K562 (cell line): ENCODE data around the gene ZFP69. TPM values are rescaled to one million over a fixed set of nuclear protein-coding genes. Genes with fewer than 3 reads are reported as not detected.

Experiments
- ATAC-seq: fragments of 200-7000 bp; cut with Tn5 transposase; 3 replicates; pipeline ENCODE4 v1.9.1; 2020; ENCODE audit warnings: moderate library complexity
- BruUV-seq: library from RNA; stranded (reverse); fragments of 400-500 nt; replicated peaks from 2 replicates; lab custom pipeline; 2021; lab: Mats Ljungman, UMichigan
- CTCF ChIA-PET: fragments of 300-600 bp; formaldehyde crosslinking; extraction: SDS; loops from one replicate; lab custom pipeline; 2021; ENCODE audit warnings: low intra/inter-chr PET ratio; lab: Yijun Ruan, JAX
- POLR2A ChIA-PET: fragments of 300-600, 350-650 bp; sonication (Branson Sonifier 250); formaldehyde crosslinking; extraction: SDS; loops from one replicate; lab custom pipeline; 2021; ENCODE audit warnings: antibody characterized with exemption, inconsistent platforms; lab: Yijun Ruan, JAX
- DNase-seq, 4 experiments: peaks; one replicate each; pipeline versions ENCODE4 v3.0.0 to v3.0.0-alpha.2; 2011 to 2018; ENCODE audit warnings: low spot score in 3 of 4, mixed read lengths in 3 of 4; ENCODE audit errors: extremely low read depth in 1 of 4
- FAIRE-seq: peaks from 2 replicates; lab custom pipeline; 2011; peaks lifted over from hg19 to GRCh38; lab: Jason Lieb, UNC
- H2AFZ ChIP-seq: 2 replicates; pipeline ENCODE4 v1.6.0; 2011; ENCODE audit warnings: low read depth, low read length, control low read depth, inconsistent platforms
- H3K27ac ChIP-seq: fragments of 200-600 bp; 3 replicates; pipeline ENCODE4 v1.8.0; 2011; ENCODE audit warnings: low read depth, mild to moderate bottlenecking, control low read depth, inconsistent platforms, low read length, moderate library complexity, mixed read lengths; ENCODE audit errors: extremely low read depth
- H3K27me3 ChIP-seq, 2 experiments: fragments of 300-600 bp in 1 of 2; 2 replicates in 1 of 2; 3 replicates in 1 of 2; pipeline versions ENCODE4 v1.6.0 to v1.8.0; 2011; ENCODE audit warnings: inconsistent platforms in 2 of 2, low read length in 2 of 2, mild to moderate bottlenecking in 1 of 2, mixed read lengths in 1 of 2, moderate library complexity in 1 of 2; ENCODE audit not compliant: control insufficient read depth in 2 of 2, insufficient read depth in 2 of 2
- H3K36me3 ChIP-seq: fragments of 300-600 bp; 3 replicates; pipeline ENCODE4 v1.8.0; 2011; ENCODE audit warnings: mild to moderate bottlenecking, low read length, inconsistent platforms; ENCODE audit not compliant: control insufficient read depth, insufficient read depth
- H3K4me1 ChIP-seq, 2 experiments: fragments of 200-600 bp in 1 of 2; replicated peaks in 1 of 2; 2 replicates in 1 of 2; 3 replicates in 1 of 2; pipeline versions ENCODE4 v1.5.1 to v1.8.0; 2011; ENCODE audit warnings: inconsistent platforms in 2 of 2, low read length in 2 of 2, mild to moderate bottlenecking in 1 of 2, mixed read lengths in 1 of 2, moderate library complexity in 1 of 2; ENCODE audit not compliant: control insufficient read depth in 2 of 2, insufficient read depth in 2 of 2
- H3K4me2 ChIP-seq: 2 replicates; pipeline ENCODE4 v1.6.1; 2011; ENCODE audit warnings: low read length, control low read depth, inconsistent platforms, mixed read lengths; ENCODE audit not compliant: insufficient read depth
- H3K4me3 ChIP-seq: fragments of 200-600 bp; sonication (generic), shearing (Covaris generic); 2 replicates; pipeline ENCODE4 v1.5.1; 2016; ENCODE audit warnings: control low read depth, inconsistent platforms
- H3K79me2 ChIP-seq: fragments of 200-600 bp; 3 replicates; pipeline ENCODE4 v1.8.0; 2011; ENCODE audit warnings: low read length, inconsistent platforms; ENCODE audit not compliant: control insufficient read depth, insufficient read depth
- H3K9ac ChIP-seq, 2 experiments: 2 replicates each; pipeline versions ENCODE4 v1.6.0 to v1.6.1; 2011; ENCODE audit warnings: low read depth in 2 of 2, low read length in 2 of 2, control low read depth in 1 of 2, inconsistent platforms in 1 of 2, mild to moderate bottlenecking in 1 of 2, mixed read lengths in 1 of 2; ENCODE audit not compliant: insufficient read depth in 1 of 2
- H3K9me1 ChIP-seq: one replicate; pipeline ENCODE4 v1.6.0; 2011; ENCODE audit warnings: inconsistent platforms, mild to moderate bottlenecking, low read length, moderate library complexity; ENCODE audit not compliant: control insufficient read depth, insufficient read depth
- H3K9me3 ChIP-seq: replicated peaks from 2 replicates; pipeline ENCODE4 v1.5.1; 2011; ENCODE audit warnings: low read depth, low read length, inconsistent platforms; ENCODE audit not compliant: control insufficient read depth, insufficient read depth
- H4K20me1 ChIP-seq: replicated peaks from 2 replicates; pipeline ENCODE4 v1.6.1; 2011; ENCODE audit warnings: low read length, inconsistent platforms, mixed read lengths; ENCODE audit not compliant: control insufficient read depth, insufficient read depth
- BCL6 ChIP-seq: fragments of 250-450 bp; sonication (Bioruptor Pico); IDR thresholded peaks from 2 replicates; pipeline ENCODE4 v1.4.0; 2020
- BCOR ChIP-seq: fragments of 450-650 bp; IDR thresholded peaks from 2 replicates; pipeline ENCODE4 v1.6.1; 2016
- CTBP1 ChIP-seq: fragments of 450-650 bp; IDR thresholded peaks from 2 replicates; pipeline ENCODE4 v1.6.1; 2016; ENCODE audit warnings: borderline replicate concordance
- ETV5 ChIP-seq: sonication (generic); formaldehyde crosslinking; IDR thresholded peaks from 2 replicates; pipeline ENCODE4 v1.4.0; 2020; ENCODE audit warnings: low read depth, mild to moderate bottlenecking, missing genetic modification reagents
- FUS ChIP-seq: fragments of 200-400 bp; formaldehyde crosslinking; optimal IDR thresholded peaks from 2 replicates; pipeline ENCODE3; 2017; ENCODE audit warnings: low read depth, low read length
- MEF2D ChIP-seq: conservative IDR thresholded peaks from 2 replicates; pipeline ENCODE4 v1.6.1; 2016; ENCODE audit warnings: low read depth, missing genetic modification characterization, missing compliant biosample characterization
- PHB2 ChIP-seq: fragments of 450-650 bp; IDR thresholded peaks from 2 replicates; pipeline ENCODE4 v1.6.1; 2017; ENCODE audit warnings: low read depth
- PKNOX1 ChIP-seq: fragments of 450-650 bp; IDR thresholded peaks from 2 replicates; pipeline ENCODE4 v1.6.1; 2016
- SMARCE1 ChIP-seq: fragments of 450-650 bp; IDR thresholded peaks from 2 replicates; pipeline ENCODE4 v1.7.1; 2016; ENCODE audit warnings: mild to moderate bottlenecking
- TEAD1 ChIP-seq, 2 experiments: fragments of 450-650 bp in 1 of 2; sonication (generic) in 1 of 2; formaldehyde crosslinking; IDR thresholded peaks; 2 replicates each; pipeline versions ENCODE4 v1.4.0 to v1.8.0; 2020 to 2022; ENCODE audit warnings: mild to moderate bottlenecking in 2 of 2, missing genetic modification reagents in 1 of 2
- TRIM24 ChIP-seq, 2 experiments: fragments of 450-650 bp; IDR thresholded peaks; 2 replicates each; pipeline ENCODE4 v1.6.1; 2016
- ZNF133 ChIP-seq: fragments of 250-450 bp; sonication (Bioruptor Pico); IDR thresholded peaks from 2 replicates; pipeline ENCODE4 v1.4.0; 2020; ENCODE audit warnings: mild to moderate bottlenecking
- ZNF232 ChIP-seq: sonication (generic); formaldehyde crosslinking; IDR thresholded peaks from 2 replicates; pipeline ENCODE4 v1.8.0; 2022; ENCODE audit warnings: mild to moderate bottlenecking, missing genetic modification reagents
- ZNF316 ChIP-seq: fragments of 450-650 bp; IDR thresholded peaks from 2 replicates; pipeline ENCODE4 v1.6.1; 2016
- ZNF407 ChIP-seq: fragments of 450-650 bp; IDR thresholded peaks from 2 replicates; pipeline ENCODE4 v1.6.1; 2016; ENCODE audit warnings: low read depth
- ZSCAN29 ChIP-seq: fragments of 450-650 bp; IDR thresholded peaks from 2 replicates; pipeline ENCODE4 v1.6.1; 2017
- WGBS: fragments of 100-300 bp; shearing (Covaris generic); methylation state at CpG from one replicate; pipeline ENCODE4 v1.1.6; 2016; ENCODE audit warnings: low coverage, mixed read lengths; ENCODE audit not compliant: insufficient coverage; ENCODE audit errors: missing lambda C conversion rate; 5-methylcytosine and 5-hydroxymethylcytosine counted together
- in situ Hi-C: fragments of 300-500 bp; cut with MboI; formaldehyde crosslinking; loops from 4 replicates; pipeline ENCODE4 v1.15.0; 2018; ENCODE audit warnings: inconsistent platforms, mixed read lengths
- intact Hi-C: fragments of 100-400 bp; cut with micrococcal nuclease; formaldehyde crosslinking; loops from 2 replicates; pipeline ENCODE4 v1.14.2; 2022
- polyA plus RNA-seq, 8 experiments: library from polyadenylated mRNA; depleted of rRNA in 4 of 8; stranded (reverse) in 5 of 8; unstranded in 3 of 8; fragments of >200 nt; fragmentation: Nextera tagmentation in 2 of 8; fragmentation: Illumina TruSeq in 1 of 8; extraction: Ambion mirVana in 2 of 8; extraction: Trizol in 1 of 8; gene quantifications; 2 replicates each; pipeline versions ENCODE4 v1.2.1 to v1.2.3, GENCODE V29; 2011 to 2014; ENCODE audit warnings: inconsistent platforms in 1 of 8, missing spikeins in 1 of 8
- total RNA-seq, 7 experiments: library from RNA; depleted of rRNA in 6 of 7; stranded (reverse); fragments of >200 nt in 6 of 7; fragmentation: Illumina TruSeq in 2 of 7; extraction: Trizol in 2 of 7; gene quantifications; 2 replicates each; pipeline versions ENCODE4 v1.2.1 to v1.2.3, GENCODE V29; 2011 to 2021; ENCODE audit warnings: low replicate concordance in 1 of 7

ZFP69 gene
- total and polyA plus RNA-seq, 9 of the 15 experiments (the other 6 are each of a cell fraction or from before 2014, with no cell fraction given) = 2.0 to 8.4 (median 5.7) TPM

GRCh38 chr1:40454873-40455272, 22.2 kb upstream of the ZFP69 start:
- Histone ChIP-seq H3K9me3 (peaks cover 26% of the 10 kb centered on the region), H3K9me1 (no peaks in the 10 kb centered on the region), H4K20me1 (no peaks in the 10 kb centered on the region), H3K9ac (no peak overlapping the region), H3K4me1 (peaks cover 3 to 5% of the 10 kb centered on the region in 2 experiments; a peak in 3 of 5 replicates), H3K4me2 (no peak overlapping the region), H3K36me3 (peaks cover 40% of the 10 kb centered on the region), H3K4me3 (no peak overlapping the region), H2AFZ (no peak overlapping the region), H3K79me2 (peaks cover 22% of the 10 kb centered on the region), H3K27me3 (no peaks in the 10 kb centered on the region), H3K27ac (no peak overlapping the region)
- ChIA-PET POLR2A (interaction anchor here (0.6 kb wide), 2 partner anchors 27 to 28 kb away, joined by 3 read pairs; no protein-coding TSS in a partner anchor), CTCF (no interaction called here)
- FAIRE-seq = no peak
- in situ Hi-C loops (no loop called here), intact Hi-C loops (no loop called here)
- BruUV-seq = no TSS peak
- WGBS = 92% methylated on average over 1 of the region's 1 CpG
- no peak for ATAC-seq
- DNase-seq = no peak
- TF ChIP-seq SMARCE1 (no peak), PKNOX1 (no peak), TEAD1 (CRISPR knock-in tag; IDR thresholded peaks at IDR 0.05) (no peak), MEF2D (tag) (no peak), BCL6 (CRISPR knock-in tag) (no peak), ZNF133 (CRISPR knock-in tag) (no peak), TRIM24 (IDR thresholded peaks at IDR 0.05) (no peak), ZNF407 (no peak), ZSCAN29 (no peak), ZNF316 (no peak), BCOR (no peak), ZNF232 (CRISPR knock-in tag) (no peak), PHB2 (no peak), FUS (no peak), CTBP1 (no peak), ETV5 (CRISPR knock-in tag) (no peak)
